Caco-2 (cell line): ENCODE measurements around the gene ATG4D. TPM values are rescaled to one million over a fixed set of nuclear protein-coding genes. Genes with fewer than 3 reads are reported as not detected.

Experiments
- BruUV-seq: library from RNA; stranded (reverse); fragments of 400-500 nt; replicated peaks from 2 replicates; lab custom pipeline; 2021; lab: Mats Ljungman, UMichigan
- CTCF ChIA-PET: fragments of 300-600 bp; sonication (Branson Sonifier 250); formaldehyde crosslinking; loops from one replicate; lab custom pipeline; 2022; ENCODE audit warnings: antibody characterized with exemption; lab: Charles Lee
- POLR2A ChIA-PET: fragments of 300-600 bp; sonication (Branson Sonifier 250); formaldehyde crosslinking; loops from one replicate; lab custom pipeline; 2022; ENCODE audit warnings: antibody characterized with exemption; lab: Charles Lee
- DNase-seq, 2 experiments: peaks; one replicate each; pipeline versions ENCODE4 v3.0.0 to v3.0.0-alpha.2; 2020 to 2022
- H3K27me3 ChIP-seq: replicated peaks from 2 replicates; pipeline ENCODE4 v1.6.0; 2011; ENCODE audit warnings: low read length; ENCODE audit not compliant: control insufficient read depth, insufficient read depth
- H3K36me3 ChIP-seq: 2 replicates; pipeline ENCODE4 v1.5.1; 2011; ENCODE audit warnings: low read length; ENCODE audit not compliant: control insufficient read depth, insufficient read depth
- H3K4me1 ChIP-seq: fragments of 250-450 bp; sonication (Bioruptor Pico); 2 replicates; pipeline ENCODE4 v1.5.1; 2020; ENCODE audit warnings: mild to moderate bottlenecking
- H3K4me3 ChIP-seq: 2 replicates; pipeline ENCODE4 v1.5.1; 2011; ENCODE audit warnings: low read depth, mild to moderate bottlenecking, control low read depth, low read length
- H3K9me3 ChIP-seq: fragments of 250-450 bp; sonication (Bioruptor Pico); 2 replicates; pipeline ENCODE4 v1.5.1; 2020; ENCODE audit warnings: mild to moderate bottlenecking, moderate library complexity
- H3K27ac Mint-ChIP-seq: one replicate; pipeline ENCODE4 v1.8.0; 2022; ENCODE audit warnings: mixed read lengths; ENCODE audit not compliant: unreplicated experiment
- H3K27me3 Mint-ChIP-seq: one replicate; pipeline ENCODE4 v1.8.0; 2022; ENCODE audit warnings: mixed read lengths; ENCODE audit not compliant: insufficient read depth, unreplicated experiment
- H3K36me3 Mint-ChIP-seq: one replicate; pipeline ENCODE4 v1.8.0; 2022; ENCODE audit warnings: mild to moderate bottlenecking, mixed read lengths; ENCODE audit not compliant: insufficient read depth, unreplicated experiment
- H3K4me1 Mint-ChIP-seq: one replicate; pipeline ENCODE4 v1.8.0; 2022; ENCODE audit warnings: low read depth, mixed read lengths; ENCODE audit not compliant: unreplicated experiment
- H3K4me3 Mint-ChIP-seq: one replicate; pipeline ENCODE4 v1.8.0; 2022; ENCODE audit warnings: mild to moderate bottlenecking, moderate library complexity, mixed read lengths; ENCODE audit not compliant: unreplicated experiment
- H3K9me3 Mint-ChIP-seq: one replicate; pipeline ENCODE4 v1.8.0; 2022; ENCODE audit warnings: mixed read lengths; ENCODE audit not compliant: unreplicated experiment
- intact Hi-C: fragments of 100-400 bp; cut with micrococcal nuclease; formaldehyde crosslinking; loops from one replicate; pipeline ENCODE4 v1.10.0; 2022; ENCODE audit not compliant: unreplicated experiment
- total RNA-seq: library from RNA; stranded (reverse); gene quantifications from 2 replicates; pipeline ENCODE4 v1.2.3, GENCODE V29; 2022
- TF ChIP-seq, protein P1 (sequence below), 2 experiments: fragments of 200-600 bp in 1 of 2; IDR thresholded peaks; 1 replicate in 1 of 2; 2 replicates in 1 of 2; pipeline versions ENCODE4 v1.5.1 to v1.8.0; 2011 to 2022; ENCODE audit warnings: antibody characterized with exemption in 1 of 2, control low read depth in 1 of 2, inconsistent platforms in 1 of 2, low read depth in 1 of 2, low read length in 1 of 2, mild to moderate bottlenecking in 1 of 2, moderate library complexity in 1 of 2; ENCODE audit not compliant: insufficient read depth in 1 of 2, severe bottlenecking in 1 of 2, unreplicated experiment in 1 of 2

The ATG4D gene
- total RNA-seq, 1 experiment from 2014 or later = 34.3 TPM

DNA sequence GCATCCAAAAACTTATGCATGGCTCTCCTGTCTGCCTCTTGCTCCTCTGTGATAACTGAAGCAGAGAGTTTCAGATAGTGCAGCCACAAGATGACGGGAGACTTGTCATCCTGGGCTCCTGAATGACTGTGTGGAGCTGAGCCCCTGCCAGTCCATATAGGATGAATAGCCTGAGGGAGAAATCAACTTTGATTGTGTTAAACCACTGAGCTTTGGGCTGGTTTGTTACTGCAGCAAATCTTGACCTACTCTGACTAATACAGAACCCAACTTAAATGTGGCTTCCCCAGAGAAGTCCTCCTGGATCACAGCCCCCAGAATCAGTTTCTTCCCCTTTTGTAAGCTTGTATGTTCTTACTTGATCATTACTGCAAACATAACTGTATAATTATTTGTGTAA is 11.2 kb upstream of the ATG4D start:
- Histone ChIP-seq H3K4me3 (no peak overlapping the region), H3K4me1 (no peaks in the 10 kb centered on the region), H3K9me3 (no peaks in the 10 kb centered on the region), H3K36me3 (no peaks in the 10 kb centered on the region), H3K27me3 (no peaks in the 10 kb centered on the region)
- TF ChIP-seq, protein P1, sequence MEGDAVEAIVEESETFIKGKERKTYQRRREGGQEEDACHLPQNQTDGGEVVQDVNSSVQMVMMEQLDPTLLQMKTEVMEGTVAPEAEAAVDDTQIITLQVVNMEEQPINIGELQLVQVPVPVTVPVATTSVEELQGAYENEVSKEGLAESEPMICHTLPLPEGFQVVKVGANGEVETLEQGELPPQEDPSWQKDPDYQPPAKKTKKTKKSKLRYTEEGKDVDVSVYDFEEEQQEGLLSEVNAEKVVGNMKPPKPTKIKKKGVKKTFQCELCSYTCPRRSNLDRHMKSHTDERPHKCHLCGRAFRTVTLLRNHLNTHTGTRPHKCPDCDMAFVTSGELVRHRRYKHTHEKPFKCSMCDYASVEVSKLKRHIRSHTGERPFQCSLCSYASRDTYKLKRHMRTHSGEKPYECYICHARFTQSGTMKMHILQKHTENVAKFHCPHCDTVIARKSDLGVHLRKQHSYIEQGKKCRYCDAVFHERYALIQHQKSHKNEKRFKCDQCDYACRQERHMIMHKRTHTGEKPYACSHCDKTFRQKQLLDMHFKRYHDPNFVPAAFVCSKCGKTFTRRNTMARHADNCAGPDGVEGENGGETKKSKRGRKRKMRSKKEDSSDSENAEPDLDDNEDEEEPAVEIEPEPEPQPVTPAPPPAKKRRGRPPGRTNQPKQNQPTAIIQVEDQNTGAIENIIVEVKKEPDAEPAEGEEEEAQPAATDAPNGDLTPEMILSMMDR (IDR thresholded peaks at IDR 0.05; ENCODE audit: insufficient read depth in 1 of 2, low read depth in 1 of 2, low read length in 1 of 2, severe bottlenecking in 1 of 2, unreplicated experiment in 1 of 2) = no peak
- no peak for DNase-seq
- intact Hi-C loops = no loop called here
- Mint-ChIP-seq H3K4me1 (no peaks in the 10 kb centered on the region), H3K9me3 (no peaks in the 10 kb centered on the region), H3K36me3 (no peaks in the 10 kb centered on the region), H3K27me3 (no peaks in the 10 kb centered on the region), H3K4me3 (no peak overlapping the region), H3K27ac (no peak overlapping the region)
- CTCF ChIA-PET = interaction anchor here (0.7 kb wide), 1 partner anchor 9 kb away, joined by 6 read pairs; no protein-coding TSS in a partner anchor
- BruUV-seq = no TSS peak
- POLR2A ChIA-PET = no interaction called here

DNA sequence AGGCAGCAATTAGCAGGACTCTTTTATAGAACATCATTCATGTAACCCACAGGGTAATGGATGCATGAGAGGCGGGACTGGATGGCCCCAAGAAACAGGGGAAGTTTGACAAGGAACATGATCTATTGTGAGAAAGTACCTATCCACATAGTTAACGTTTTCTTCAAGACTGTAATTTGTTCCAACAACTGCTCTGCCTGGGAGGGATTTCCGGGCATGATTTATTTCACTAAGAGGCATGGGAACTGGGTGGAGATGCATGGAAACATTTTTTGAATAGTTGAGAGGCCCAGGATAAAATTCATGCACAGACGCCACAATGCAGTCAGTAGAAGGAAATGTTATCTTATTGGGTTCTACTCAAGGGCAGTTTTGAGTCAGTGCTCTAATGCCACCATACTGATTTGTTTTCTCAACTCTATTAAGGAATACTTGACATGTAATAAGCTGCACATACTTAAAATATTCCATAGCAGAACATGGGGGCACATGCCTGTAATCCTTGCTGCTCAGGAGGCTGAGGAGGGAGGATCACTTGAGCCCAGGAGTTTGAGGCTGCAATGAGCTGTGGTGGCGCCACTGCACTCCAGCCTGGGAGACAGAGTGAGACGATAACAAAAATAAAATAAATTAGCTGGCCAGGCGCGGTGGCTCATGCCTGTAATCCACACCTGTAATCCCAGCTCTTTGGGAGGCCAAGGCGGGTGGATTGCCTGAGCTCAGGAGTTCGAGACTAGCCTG is 9.9 kb upstream of the ATG4D start:
- Histone ChIP-seq H3K9me3 (no peaks in the 10 kb centered on the region), H3K4me3 (no peak overlapping the region), H3K36me3 (no peaks in the 10 kb centered on the region), H3K27me3 (no peaks in the 10 kb centered on the region), H3K4me1 (no peaks in the 10 kb centered on the region)
- DNase-seq = no peak
- POLR2A ChIA-PET = no interaction called here
- Mint-ChIP-seq H3K36me3 (no peaks in the 10 kb centered on the region), H3K27ac (no peak overlapping the region), H3K4me1 (no peaks in the 10 kb centered on the region), H3K9me3 (no peaks in the 10 kb centered on the region), H3K4me3 (no peak overlapping the region), H3K27me3 (no peaks in the 10 kb centered on the region)
- CTCF ChIA-PET = no interaction called here
- BruUV-seq = no TSS peak
- intact Hi-C loops = no loop called here
- TF ChIP-seq, protein P1 (IDR thresholded peaks at IDR 0.05; ENCODE audit: insufficient read depth in 1 of 2, low read depth in 1 of 2, low read length in 1 of 2, severe bottlenecking in 1 of 2, unreplicated experiment in 1 of 2) = no peak

DNA sequence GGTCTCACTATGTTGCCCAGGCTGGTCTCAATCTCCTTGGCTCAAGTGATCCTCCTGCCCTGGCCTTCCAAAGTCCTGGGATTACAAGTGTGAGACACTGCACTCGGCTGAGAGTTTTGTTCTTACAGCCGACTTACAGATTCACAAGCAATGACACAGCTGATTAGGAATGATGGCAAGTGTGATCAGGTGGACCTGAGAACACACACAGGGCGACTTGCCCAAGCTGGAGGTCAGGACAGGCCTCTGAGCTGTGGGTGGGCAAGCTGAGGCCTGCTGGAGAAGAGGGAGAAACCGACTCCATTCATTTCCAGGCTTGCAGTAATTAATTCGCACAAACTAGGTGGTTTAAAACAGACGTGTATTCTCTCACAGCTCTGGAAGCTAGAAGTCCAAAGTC is 8.1 kb upstream of the ATG4D start:
- DNase-seq = no peak
- no peak overlapping the region for H3K4me3 ChIP-seq
- no peak overlapping the region for H3K4me3 Mint-ChIP-seq
- H3K4me1 Mint-ChIP-seq = no peaks in the 10 kb centered on the region
- no TSS peak for BruUV-seq
- H3K36me3 ChIP-seq = no peaks in the 10 kb centered on the region
- H3K36me3 Mint-ChIP-seq = no peaks in the 10 kb centered on the region
- H3K27ac Mint-ChIP-seq = no peak overlapping the region
- H3K4me1 ChIP-seq = no peaks in the 10 kb centered on the region
- H3K9me3 Mint-ChIP-seq = no peaks in the 10 kb centered on the region
- CTCF ChIA-PET = interaction anchor here (0.5 to 1.3 kb wide), 3 partner anchors 57 to 164 kb away, joined by 3 to 4 read pairs (median 4); partner anchors contain the start of gene TYK2
- no peaks in the 10 kb centered on the region for H3K27me3 ChIP-seq
- intact Hi-C loops = no loop called here
- TF ChIP-seq, protein P1 (IDR thresholded peaks at IDR 0.05; ENCODE audit: insufficient read depth in 1 of 2, low read depth in 1 of 2, low read length in 1 of 2, severe bottlenecking in 1 of 2, unreplicated experiment in 1 of 2) = no peak
- H3K27me3 Mint-ChIP-seq = no peaks in the 10 kb centered on the region
- H3K9me3 ChIP-seq = no peaks in the 10 kb centered on the region
- POLR2A ChIA-PET = interaction anchor here (0.7 kb wide), 1 partner anchor 89 kb away, joined by 5 read pairs; no protein-coding TSS in a partner anchor
